ENCODE results near the gene PRSS2. TPM values are rescaled to one million over a fixed set of nuclear protein-coding genes. Genes with fewer than 3 reads are reported as not detected.
A peak's percentile ranks its signal among the peaks of the same experiment; 100 is the strongest.
"Not testable (repeated sequence)": the region's sequence is repeated elsewhere in the genome, so short reads cannot be mapped to it uniquely, and the experiment has no call there.

PRSS2 gene
- total and polyA plus RNA-seq, 7 experiments from 2014 or later: not detected

- H3K9me3 Mint-ChIP-seq; H3K4me3 ChIP-seq (ENCODE audit: low read length); H3K4me1 ChIP-seq (ENCODE audit: control insufficient read depth in 2 of 2, insufficient read depth in 2 of 2, low read length in 2 of 2); H3K4me3 Mint-ChIP-seq; H3K27ac Mint-ChIP-seq; ATAC-seq; H3K27me3 Mint-ChIP-seq; H3K9me3 ChIP-seq (ENCODE audit: control insufficient read depth in 2 of 3, low read length in 3 of 3); H3K27ac ChIP-seq (ENCODE audit: low read depth, low read length); H3K36me3 Mint-ChIP-seq; H3K36me3 ChIP-seq (ENCODE audit: control insufficient read depth in 2 of 3, insufficient read depth in 3 of 3, low read length in 3 of 3); DNase-seq; CTCF ChIA-PET; intact Hi-C loops (cut with micrococcal nuclease); H3K27me3 ChIP-seq (ENCODE audit: control insufficient read depth in 2 of 2, insufficient read depth in 2 of 2, low read length in 2 of 2): not testable (repeated sequence)
- POLR2A ChIA-PET: interaction anchor here (1.0 kb wide), 1 partner anchor 37 kb away, joined by 3 read pairs; no protein-coding TSS in a partner anchor
- H3K4me1 Mint-ChIP-seq: peaks cover 0 to 16% (median 4%) of the 10 kb centered on the region in 7 donors
Measured at GRCh38 chr7:142775351-142776115, 4.8 kb downstream of the PRSS2 start.

GRCh38 chr7:142776206-142776844 lies 5.6 kb downstream of the PRSS2 start:
- Histone ChIP-seq H3K9me3 (ENCODE audit: control insufficient read depth in 2 of 3, low read length in 3 of 3) (no peaks in the 10 kb centered on the region), H3K36me3 (ENCODE audit: control insufficient read depth in 2 of 3, insufficient read depth in 3 of 3, low read length in 3 of 3) (no peaks in the 10 kb centered on the region), H3K27me3 (ENCODE audit: control insufficient read depth in 2 of 2, insufficient read depth in 2 of 2, low read length in 2 of 2) (no peaks in the 10 kb centered on the region), H3K4me3 (ENCODE audit: low read length) (no peak overlapping the region), H3K27ac (ENCODE audit: low read depth, low read length) (no peak overlapping the region), H3K4me1 (ENCODE audit: control insufficient read depth in 2 of 2, insufficient read depth in 2 of 2, low read length in 2 of 2) (no peaks in the 10 kb centered on the region)
- CTCF ChIA-PET: no interaction called here
- POLR2A ChIA-PET: interaction anchor here (1.3 to 1.7 kb wide), 2 partner anchors 9 to 104 kb away, joined by 3 to 4 read pairs; no protein-coding TSS in a partner anchor
- intact Hi-C loops (cut with micrococcal nuclease): no loop called here
- Mint-ChIP-seq H3K4me1 (peaks cover 0 to 12% (median 0%) of the 10 kb centered on the region in 7 donors), H3K4me3 (no peak overlapping the region), H3K9me3 (peaks cover 0 to 2% (median 0%) of the 10 kb centered on the region in 11 donors), H3K27ac (no peak overlapping the region), H3K27me3 (no peaks in the 10 kb centered on the region), H3K36me3 (peaks cover 0 to 4% (median 0%) of the 10 kb centered on the region in 5 donors)
- DNase-seq: no peak
- no peak for ATAC-seq

GRCh38 chr7:142776845-142777225 lies 6.1 kb downstream of the PRSS2 start:
- H3K27ac Mint-ChIP-seq: not testable (repeated sequence)

DNA sequence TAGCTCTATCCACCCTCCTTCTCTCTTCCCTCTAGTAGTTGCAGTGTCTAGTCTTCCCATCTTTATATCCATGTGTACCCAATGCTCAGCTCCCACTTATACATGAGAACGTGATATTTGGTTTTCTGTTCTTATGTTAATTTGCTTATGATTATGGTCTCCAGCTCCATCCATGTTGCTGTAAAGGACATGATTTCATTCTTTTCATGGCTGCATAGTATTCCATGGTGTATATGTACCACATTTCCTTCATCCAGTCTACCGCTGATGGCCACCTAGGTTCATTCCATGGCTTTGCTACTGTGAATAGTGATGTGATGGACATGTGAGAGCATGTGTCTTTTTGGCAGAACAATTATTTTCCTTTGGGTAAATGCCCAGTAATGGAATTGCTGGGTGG lies 6.5 kb downstream of the PRSS2 start:
- peaks cover 0 to 7% (median 0%) of the 10 kb centered on the region in 7 donors for H3K4me1 Mint-ChIP-seq
- H3K4me3 Mint-ChIP-seq: no peak overlapping the region
- H3K4me1 ChIP-seq (ENCODE audit: control insufficient read depth in 2 of 2, insufficient read depth in 2 of 2, low read length in 2 of 2): no peaks in the 10 kb centered on the region
- no peak overlapping the region for H3K27ac ChIP-seq (ENCODE audit: low read depth, low read length)
- POLR2A ChIA-PET: interaction anchor here (1.3 to 1.7 kb wide), 2 partner anchors 8 to 105 kb away, joined by 3 to 4 read pairs; no protein-coding TSS in a partner anchor
- H3K36me3 ChIP-seq (ENCODE audit: control insufficient read depth in 2 of 3, insufficient read depth in 3 of 3, low read length in 3 of 3): no peaks in the 10 kb centered on the region
- H3K27ac Mint-ChIP-seq: peak overlapping the region in 1 of 9 donors; percentile 63
- DNase-seq (no peak), ATAC-seq (no peak)
- no peak overlapping the region for H3K4me3 ChIP-seq (ENCODE audit: low read length)
- no peaks in the 10 kb centered on the region for H3K9me3 ChIP-seq (ENCODE audit: control insufficient read depth in 2 of 3, low read length in 3 of 3)
- peaks cover 0 to 4% (median 0%) of the 10 kb centered on the region in 5 donors for H3K36me3 Mint-ChIP-seq
- no peaks in the 10 kb centered on the region for H3K27me3 Mint-ChIP-seq
- intact Hi-C loops (cut with micrococcal nuclease): no loop called here
- CTCF ChIA-PET: no interaction called here
- peaks cover 0 to 2% (median 0%) of the 10 kb centered on the region in 11 donors for H3K9me3 Mint-ChIP-seq
- H3K27me3 ChIP-seq (ENCODE audit: control insufficient read depth in 2 of 2, insufficient read depth in 2 of 2, low read length in 2 of 2): no peaks in the 10 kb centered on the region

More at GRCh38 chr7:142776845-142777225, 6.1 kb downstream of the PRSS2 start:
- ATAC-seq; H3K4me1 ChIP-seq (ENCODE audit: control insufficient read depth in 2 of 2, insufficient read depth in 2 of 2, low read length in 2 of 2); H3K27me3 Mint-ChIP-seq; DNase-seq; intact Hi-C loops (cut with micrococcal nuclease); H3K4me3 Mint-ChIP-seq; H3K9me3 Mint-ChIP-seq; H3K27me3 ChIP-seq (ENCODE audit: control insufficient read depth in 2 of 2, insufficient read depth in 2 of 2, low read length in 2 of 2); H3K36me3 ChIP-seq (ENCODE audit: control insufficient read depth in 2 of 3, insufficient read depth in 3 of 3, low read length in 3 of 3); CTCF ChIA-PET; H3K27ac ChIP-seq (ENCODE audit: low read depth, low read length); H3K36me3 Mint-ChIP-seq; H3K4me3 ChIP-seq (ENCODE audit: low read length); H3K9me3 ChIP-seq (ENCODE audit: control insufficient read depth in 2 of 3, low read length in 3 of 3): not testable (repeated sequence)
- peaks cover 0 to 12% (median 0%) of the 10 kb centered on the region in 7 donors for H3K4me1 Mint-ChIP-seq
- POLR2A ChIA-PET: interaction anchor here (1.3 to 1.7 kb wide), 2 partner anchors 9 to 105 kb away, joined by 3 to 4 read pairs; no protein-coding TSS in a partner anchor

DNA sequence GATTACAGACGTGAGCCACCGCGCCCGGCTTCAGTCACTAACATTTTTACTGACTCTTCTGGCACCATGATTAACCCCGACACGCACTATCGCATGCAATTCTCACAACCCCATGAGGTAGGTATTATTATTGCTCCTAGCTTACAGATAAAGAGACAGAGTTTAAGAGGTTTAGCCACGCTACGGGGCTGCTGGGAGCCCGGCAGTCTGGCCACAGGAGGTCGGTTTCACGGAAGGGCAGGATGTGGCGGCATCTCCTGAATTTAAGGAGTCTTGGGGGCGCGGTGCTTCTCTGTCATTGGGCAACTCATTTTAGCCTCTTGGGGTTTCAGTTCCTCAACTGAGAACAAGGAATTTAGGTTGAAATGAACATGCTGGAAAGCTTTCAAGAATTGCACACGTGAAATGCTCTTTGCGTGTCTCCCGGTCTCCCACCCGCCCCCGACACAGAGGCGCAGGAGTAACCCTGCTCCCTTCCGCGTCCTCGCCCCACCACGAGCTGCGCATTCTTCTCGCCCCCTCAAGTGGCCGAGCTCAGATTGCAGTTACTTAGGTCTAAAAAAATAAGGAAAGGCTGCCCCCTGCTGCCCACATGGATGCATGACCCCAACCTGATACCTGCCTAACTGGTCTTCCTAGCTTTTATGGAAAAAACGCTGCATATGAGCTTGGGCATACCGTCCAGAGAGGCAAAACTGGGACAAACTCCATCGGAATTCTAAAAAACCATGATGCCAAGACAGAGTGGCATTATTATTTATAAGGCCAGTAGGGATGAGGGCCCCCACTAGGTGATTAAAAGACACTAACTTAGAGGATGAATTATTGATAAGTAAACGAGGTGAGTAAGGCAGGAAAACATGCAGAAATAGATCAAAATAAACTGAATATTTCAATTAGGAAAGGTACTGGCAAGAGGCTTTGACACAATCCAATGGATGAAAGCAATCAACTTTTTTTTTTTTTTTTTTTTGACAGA lies 12.4 kb downstream of the PRSS2 start:
- Histone ChIP-seq H3K9me3 (ENCODE audit: control insufficient read depth in 2 of 3, low read length in 3 of 3) (no peaks in the 10 kb centered on the region), H3K4me1 (ENCODE audit: control insufficient read depth in 2 of 2, insufficient read depth in 2 of 2, low read length in 2 of 2) (peaks cover 0 to 5% of the 10 kb centered on the region in 2 donors), H3K4me3 (ENCODE audit: low read length) (peak overlapping the region; percentile 52), H3K27me3 (ENCODE audit: control insufficient read depth in 2 of 2, insufficient read depth in 2 of 2, low read length in 2 of 2) (no peaks in the 10 kb centered on the region), H3K27ac (ENCODE audit: low read depth, low read length) (peak overlapping the region; percentile 98), H3K36me3 (ENCODE audit: control insufficient read depth in 2 of 3, insufficient read depth in 3 of 3, low read length in 3 of 3) (peaks cover 0 to 12% (median 0%) of the 10 kb centered on the region in 3 experiments)
- POLR2A ChIA-PET: interaction anchor here (0.6 to 33.1 kb wide), 13 partner anchors 24 to 598 kb away, joined by 3 to 5102 read pairs (median 5); no protein-coding TSS in a partner anchor
- Mint-ChIP-seq H3K4me3 (peak overlapping the region; percentile 70 to 99 (median 86)), H3K9me3 (no peaks in the 10 kb centered on the region), H3K4me1 (peaks cover 0 to 16% (median 10%) of the 10 kb centered on the region in 7 donors), H3K27ac (peak overlapping the region; percentile 75 to 100 (median 99)), H3K36me3 (peaks cover 0 to 11% (median 10%) of the 10 kb centered on the region in 5 donors), H3K27me3 (no peaks in the 10 kb centered on the region)
- CTCF ChIA-PET: interaction anchor here (0.7 to 6.8 kb wide), 20 partner anchors 13 to 344 kb away, joined by 3 to 157 read pairs (median 4); no protein-coding TSS in a partner anchor
- DNase-seq (peak; percentile 54 to 84 (median 77)), ATAC-seq (peak; percentile 74)
- intact Hi-C loops (cut with micrococcal nuclease): loop anchor here (1.0 to 5.0 kb wide), 8 partner anchors 28 to 248 kb away; no protein-coding TSS in a partner anchor
